ENCODE measurements around the gene COP1. TPM values are rescaled to one million over a fixed set of nuclear protein-coding genes. Genes with fewer than 3 reads are reported as not detected.

The COP1 gene
- total and polyA plus RNA-seq, 2 of the 13 experiments (the other 11 are each of a cell fraction or from before 2014, with no cell fraction given), result 20.5 to 51.3 TPM

GRCh38 chr1:176206961-176207902 is at the start of gene COP1 (continued):
- TF ChIP-seq, protein P1, sequence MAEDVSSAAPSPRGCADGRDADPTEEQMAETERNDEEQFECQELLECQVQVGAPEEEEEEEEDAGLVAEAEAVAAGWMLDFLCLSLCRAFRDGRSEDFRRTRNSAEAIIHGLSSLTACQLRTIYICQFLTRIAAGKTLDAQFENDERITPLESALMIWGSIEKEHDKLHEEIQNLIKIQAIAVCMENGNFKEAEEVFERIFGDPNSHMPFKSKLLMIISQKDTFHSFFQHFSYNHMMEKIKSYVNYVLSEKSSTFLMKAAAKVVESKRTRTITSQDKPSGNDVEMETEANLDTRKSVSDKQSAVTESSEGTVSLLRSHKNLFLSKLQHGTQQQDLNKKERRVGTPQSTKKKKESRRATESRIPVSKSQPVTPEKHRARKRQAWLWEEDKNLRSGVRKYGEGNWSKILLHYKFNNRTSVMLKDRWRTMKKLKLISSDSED (CRISPR knock-in tag; IDR thresholded peaks at IDR 0.05), result no peak
- no peak for TF ChIP-seq ZNF792 (CRISPR knock-in tag; IDR thresholded peaks at IDR 0.05)
- peak; percentile 74; the same call in 1 of the 2 replicates for TF ChIP-seq SIN3B (IDR thresholded peaks at IDR 0.05; ENCODE audit: low read length)
- TF ChIP-seq SP1 (IDR thresholded peaks at IDR 0.05), result no peak
- TF ChIP-seq SP1 (CRISPR knock-in tag; IDR thresholded peaks at IDR 0.05), result peak; percentile 35; the same call in 1 of the 2 replicates
- peak; percentile 75 for TF ChIP-seq SALL1 (CRISPR knock-in tag; IDR thresholded peaks at IDR 0.05)
- peak; percentile 62 for TF ChIP-seq NFYB (CRISPR knock-in tag; IDR thresholded peaks at IDR 0.05)
- no peak for TF ChIP-seq HNF1A (IDR thresholded peaks at IDR 0.05; ENCODE audit: low read depth)
- TF ChIP-seq HNF1A (CRISPR knock-in tag; IDR thresholded peaks at IDR 0.05; ENCODE audit: borderline replicate concordance), result no peak
- TF ChIP-seq, protein P2, sequence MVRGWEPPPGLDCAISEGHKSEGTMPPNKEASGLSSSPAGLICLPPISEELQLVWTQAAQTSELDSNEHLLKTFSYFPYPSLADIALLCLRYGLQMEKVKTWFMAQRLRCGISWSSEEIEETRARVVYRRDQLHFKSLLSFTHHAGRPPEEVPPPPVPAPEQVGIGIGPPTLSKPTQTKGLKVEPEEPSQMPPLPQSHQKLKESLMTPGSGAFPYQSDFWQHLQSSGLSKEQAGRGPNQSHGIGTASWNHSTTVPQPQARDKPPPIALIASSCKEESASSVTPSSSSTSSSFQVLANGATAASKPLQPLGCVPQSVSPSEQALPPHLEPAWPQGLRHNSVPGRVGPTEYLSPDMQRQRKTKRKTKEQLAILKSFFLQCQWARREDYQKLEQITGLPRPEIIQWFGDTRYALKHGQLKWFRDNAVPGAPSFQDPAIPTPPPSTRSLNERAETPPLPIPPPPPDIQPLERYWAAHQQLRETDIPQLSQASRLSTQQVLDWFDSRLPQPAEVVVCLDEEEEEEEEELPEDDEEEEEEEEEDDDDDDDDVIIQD (CRISPR knock-in tag; IDR thresholded peaks at IDR 0.05; ENCODE audit: low read depth), result no peak
- no peak for TF ChIP-seq NR2F6 (IDR thresholded peaks at IDR 0.05)
- TF ChIP-seq NR2F6 (CRISPR knock-in tag; IDR thresholded peaks at IDR 0.05), result no peak
- TF ChIP-seq ASH2L (IDR thresholded peaks at IDR 0.05; ENCODE audit: insufficient read length, low read depth, low read length), result peak; percentile 97
- no peak for TF ChIP-seq TCF7 (IDR thresholded peaks at IDR 0.05; ENCODE audit: low read depth)
- peak; percentile 26; the same call in 1 of the 2 replicates for TF ChIP-seq ZNF232 (CRISPR knock-in tag; IDR thresholded peaks at IDR 0.05; ENCODE audit: borderline replicate concordance)

Data from HepG2 (cell line).